Left colon (tissue), 2 donors: ENCODE results near the gene PLXNB3. TPM values are rescaled to one million over a fixed set of nuclear protein-coding genes. Genes with fewer than 3 reads are reported as not detected.
"Not testable (repeated sequence)": the region's sequence is repeated elsewhere in the genome, so short reads cannot be mapped to it uniquely, and the experiment has no call there.

Source experiments
- ATAC-seq: fragments of 200-7000 bp; cut with Tn5 transposase; one replicate; pipeline ENCODE4 v1.9.1; 2020; ENCODE audit warnings: mild to moderate bottlenecking, moderate library complexity
- DNase-seq, 2 donors: peaks; one replicate each; pipeline ENCODE4 v3.0.0-alpha.2; 2020
- intact Hi-C, 2 donors: fragments of 100-400 bp; cut with DNase I in 1 of 2; cut with micrococcal nuclease in 1 of 2; formaldehyde crosslinking; loops; one replicate each; pipeline versions ENCODE4 v1.11.2 to v1.14.0; 2022; cut with DNase I, micrococcal nuclease
- total RNA-seq, 2 donors: library from RNA; stranded (reverse); fragmentation: NEBNext Ultra II Directional; extraction: Animal tissue kit (Norgen Biotek cat#: 25700); gene quantifications; one replicate each; pipeline ENCODE4 v1.2.1, GENCODE V29; 2021
- donor health status: DM: no; HTN: no; CAD: no.
- donor health status: DM: yes; HTN: yes; CAD: no.

Gene PLXNB3
- total RNA-seq, 2 donors from 2014 or later: 1.0 to 5.4 TPM

DNA sequence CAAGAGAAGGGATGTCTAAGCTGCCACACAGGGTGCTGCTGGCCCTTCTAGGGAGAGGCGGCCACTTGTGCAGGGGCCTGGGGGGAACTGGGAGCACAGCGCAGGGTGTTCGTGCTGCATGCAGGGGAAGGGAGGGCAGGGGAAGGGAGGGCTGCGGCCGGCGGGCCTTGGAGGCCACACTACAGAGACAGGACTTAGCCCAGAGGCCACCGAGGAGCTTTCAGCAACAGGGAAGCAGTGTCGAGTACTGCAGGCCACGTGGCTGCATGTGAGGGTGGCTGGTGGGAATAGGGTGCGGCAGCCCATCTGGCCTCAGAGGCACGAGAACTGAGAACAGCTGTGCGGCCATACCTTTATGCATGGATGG, 19.0 kb upstream of the PLXNB3 start:
- DNase-seq, ATAC-seq, intact Hi-C loops: not testable (repeated sequence)

GRCh38 chrX:153746359-153746758, 17.7 kb upstream of the PLXNB3 start:
- ATAC-seq (no peak), DNase-seq (no peak)
- intact Hi-C loops: no loop called here

GRCh38 chrX:153746991-153747390, 17.1 kb upstream of the PLXNB3 start:
- intact Hi-C loops, ATAC-seq, DNase-seq: not testable (repeated sequence)

GRCh38 chrX:153749017-153749416, 15.0 kb upstream of the PLXNB3 start:
- intact Hi-C loops, DNase-seq, ATAC-seq: not testable (repeated sequence)

- ATAC-seq: no peak
- DNase-seq: no peak
- intact Hi-C loops: no loop called here
These were observed 13.8 kb upstream of the PLXNB3 start for GRCh38 chrX:153750127-153750774.

DNA sequence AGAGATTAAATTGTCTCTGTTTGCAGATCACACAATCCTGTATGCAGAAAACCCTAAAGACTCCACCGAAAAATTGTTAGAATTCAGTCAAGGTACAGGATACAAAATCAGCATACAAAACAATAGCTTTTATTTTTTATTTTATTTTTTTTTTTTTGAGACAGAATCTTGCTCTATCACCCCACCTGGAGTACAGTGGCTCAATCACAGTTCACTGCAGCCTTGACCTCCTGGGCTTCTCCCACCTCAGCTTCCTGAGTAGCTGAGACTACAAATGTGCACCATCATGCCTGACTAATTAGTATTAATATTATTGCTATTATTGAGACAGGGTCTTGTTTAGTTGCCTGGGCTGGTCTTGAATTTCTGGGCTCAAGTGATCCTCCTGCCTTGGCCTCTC, 8.9 kb upstream of the PLXNB3 start:
- intact Hi-C loops: no loop called here
- DNase-seq: no peak
- no peak for ATAC-seq

GRCh38 chrX:153761863-153762262, 2.2 kb upstream of the PLXNB3 start:
- intact Hi-C loops: loop anchor here in 1 of 2 donors (5.0 kb wide), 1 partner anchor 190 kb away; no protein-coding TSS in a partner anchor
- peak in 1 of 2 donors; percentile 13 for DNase-seq
- no peak for ATAC-seq

DNA sequence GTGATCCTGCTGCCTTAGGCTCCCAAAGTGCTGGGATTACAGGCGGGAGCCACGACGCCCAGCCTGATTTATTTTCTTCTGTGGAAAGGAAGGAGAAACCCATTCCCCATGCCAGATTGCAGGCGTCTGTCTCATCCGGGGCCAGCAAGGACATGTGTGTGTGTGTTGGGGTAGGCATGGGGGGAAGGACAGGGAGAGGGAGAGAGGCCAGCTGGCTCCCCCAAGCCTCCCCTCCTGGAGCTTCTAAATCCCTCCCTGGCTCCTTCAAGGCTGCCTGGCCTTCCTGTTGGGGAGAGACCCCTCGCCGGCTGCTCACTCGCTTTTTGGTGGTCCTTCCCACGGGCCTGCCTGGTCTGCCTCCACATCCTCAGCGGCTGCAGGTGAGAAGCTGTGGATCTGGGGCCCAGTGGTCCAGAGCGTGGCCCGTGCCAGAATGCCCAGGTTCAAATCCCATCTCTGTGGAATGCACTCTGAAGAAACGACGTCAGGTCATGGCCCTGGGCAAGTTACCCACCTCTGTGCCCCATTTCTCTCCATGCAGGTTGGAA, 1.3 kb upstream of the PLXNB3 start:
- intact Hi-C loops: loop anchor here in 1 of 2 donors (5.0 kb wide), 1 partner anchor 190 kb away; no protein-coding TSS in a partner anchor
- peak in 1 of 2 donors; percentile 17 for DNase-seq
- ATAC-seq: no peak

- intact Hi-C loops: loop anchor here in 1 of 2 donors (5.0 kb wide), 1 partner anchor 189 kb away; no protein-coding TSS in a partner anchor
- ATAC-seq (no peak), DNase-seq (peak; percentile 2 to 21)
These were observed 634 bp upstream of the PLXNB3 start for GRCh38 chrX:153763298-153763932.

- intact Hi-C loops: loop anchor here in 1 of 2 donors (5.0 kb wide), 1 partner anchor 188 kb away; no protein-coding TSS in a partner anchor
- ATAC-seq: peak; percentile 5
- DNase-seq: peak in 1 of 2 donors; percentile 23
These were observed 713 bp downstream of the PLXNB3 start for GRCh38 chrX:153764786-153765137.

GRCh38 chrX:153765138-153766079, 1.4 kb downstream of the PLXNB3 start:
- ATAC-seq (no peak), DNase-seq (peak; percentile 9 to 28)
- intact Hi-C loops: no loop called here

- no peak for ATAC-seq
- peak; percentile 14 to 37 for DNase-seq
- intact Hi-C loops: no loop called here
These were observed 2.2 kb downstream of the PLXNB3 start for GRCh38 chrX:153766098-153766817.

DNA sequence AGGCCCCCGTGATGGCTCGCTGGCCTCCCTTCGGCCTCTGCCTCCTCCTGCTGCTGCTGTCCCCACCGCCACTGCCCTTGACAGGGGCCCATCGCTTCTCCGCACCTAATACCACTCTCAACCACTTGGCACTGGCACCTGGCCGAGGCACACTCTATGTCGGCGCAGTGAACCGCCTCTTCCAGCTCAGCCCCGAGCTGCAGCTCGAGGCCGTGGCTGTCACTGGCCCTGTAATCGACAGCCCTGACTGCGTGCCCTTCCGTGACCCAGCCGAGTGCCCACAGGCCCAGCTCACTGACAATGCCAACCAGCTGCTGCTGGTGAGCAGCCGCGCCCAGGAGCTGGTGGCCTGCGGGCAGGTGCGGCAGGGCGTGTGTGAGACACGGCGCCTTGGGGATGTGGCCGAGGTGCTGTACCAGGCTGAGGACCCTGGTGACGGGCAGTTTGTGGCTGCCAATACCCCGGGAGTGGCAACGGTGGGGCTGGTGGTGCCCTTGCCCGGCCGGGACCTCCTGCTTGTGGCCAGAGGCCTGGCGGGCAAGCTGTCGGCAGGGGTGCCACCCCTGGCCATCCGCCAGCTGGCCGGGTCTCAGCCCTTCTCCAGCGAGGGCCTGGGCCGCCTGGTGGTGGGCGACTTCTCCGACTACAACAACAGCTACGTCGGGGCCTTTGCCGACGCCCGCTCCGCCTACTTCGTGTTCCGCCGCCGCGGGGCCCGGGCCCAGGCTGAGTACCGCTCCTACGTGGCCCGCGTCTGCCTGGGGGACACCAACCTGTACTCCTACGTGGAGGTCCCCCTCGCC, 3.0 kb downstream of the PLXNB3 start:
- DNase-seq (peak; percentile 12 to 20), ATAC-seq (peak; percentile 13)
- intact Hi-C loops: no loop called here

- ATAC-seq: no peak
- intact Hi-C loops: no loop called here
- DNase-seq: no peak
These were observed 3.6 kb downstream of the PLXNB3 start for GRCh38 chrX:153767674-153768055.

GRCh38 chrX:153768311-153769157, 4.5 kb downstream of the PLXNB3 start:
- ATAC-seq (no peak), DNase-seq (peak in 1 of 2 donors; percentile 6)
- intact Hi-C loops: no loop called here

DNA sequence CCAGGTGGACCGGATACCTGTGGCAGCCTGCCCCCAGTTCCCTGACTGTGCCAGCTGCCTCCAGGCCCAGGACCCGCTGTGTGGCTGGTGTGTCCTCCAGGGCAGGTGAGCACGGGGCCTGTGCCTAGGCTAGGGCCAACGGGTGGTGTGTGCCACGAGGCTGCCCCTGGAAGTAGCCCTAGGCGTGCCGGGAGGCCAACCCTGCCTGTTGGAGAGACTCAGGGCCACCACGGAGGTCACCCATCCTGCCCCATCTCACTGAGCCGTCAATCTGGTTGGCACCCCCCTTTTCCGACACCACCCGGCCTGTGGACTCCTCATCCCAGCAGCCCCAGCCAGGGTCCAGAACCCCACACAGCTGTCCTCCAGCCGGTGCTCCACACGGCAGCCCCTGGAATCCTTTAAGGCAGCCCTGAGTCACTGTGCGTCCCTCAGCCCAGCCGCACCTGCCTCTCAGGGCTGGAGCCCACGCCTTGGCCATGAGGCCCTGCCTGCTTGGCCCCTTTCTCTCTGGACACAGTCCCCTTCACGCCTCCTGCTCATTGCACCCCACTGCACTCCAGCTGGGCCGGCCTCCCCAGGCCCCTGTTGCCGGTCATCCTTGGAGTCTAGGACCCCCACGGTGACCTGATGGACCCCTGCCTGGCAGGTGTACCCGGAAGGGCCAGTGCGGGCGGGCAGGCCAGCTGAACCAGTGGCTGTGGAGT, 5.3 kb downstream of the PLXNB3 start:
- ATAC-seq: no peak
- peak in 1 of 2 donors; percentile 2 for DNase-seq
- intact Hi-C loops: no loop called here
